HEK293 (cell line): ENCODE data around the gene AIG1.

Experiments
- ZNF510 ChIP-seq: fragments of 450-650 bp; formaldehyde crosslinking; IDR thresholded peaks from 2 replicates; pipeline ENCODE4 v1.5.1; 2018; ENCODE audit warnings: mild to moderate bottlenecking, missing genetic modification characterization, missing biosample characterization; ENCODE audit not compliant: insufficient replicate concordance
- TF ChIP-seq, protein P1 (sequence below): fragments of 450-650 bp; IDR thresholded peaks from 2 replicates; pipeline ENCODE4 v1.5.1; 2018; ENCODE audit warnings: missing biosample characterization, mild to moderate bottlenecking, missing genetic modification characterization
- TF ChIP-seq, protein P2 (sequence below): sonication (generic); formaldehyde crosslinking; IDR thresholded peaks from 2 replicates; pipeline ENCODE4 v1.8.1; 2022; ENCODE audit warnings: mild to moderate bottlenecking, moderate library complexity, missing genetic modification reagents

DNA sequence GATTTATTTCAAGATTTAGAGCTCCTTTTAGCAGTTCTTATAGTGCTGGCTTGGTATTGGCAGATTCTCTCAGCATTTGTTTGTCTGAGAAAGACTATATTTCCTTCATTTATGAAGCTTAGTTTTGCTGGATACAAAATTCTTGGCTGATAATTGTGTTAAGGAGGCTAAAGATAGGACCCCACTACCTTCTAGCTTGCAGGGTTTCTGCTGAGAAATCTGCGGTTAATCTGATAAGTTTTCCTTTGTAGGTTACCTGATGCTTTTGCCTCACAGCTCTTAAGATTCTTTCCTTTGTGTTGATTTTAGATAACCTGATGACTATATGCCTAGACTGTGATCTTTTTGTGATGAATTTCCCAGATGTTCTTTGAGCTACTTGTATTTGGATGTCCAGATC, 114.3 kb downstream of the AIG1 start:
- TF ChIP-seq ZNF510, result no peak
- TF ChIP-seq, protein P1, sequence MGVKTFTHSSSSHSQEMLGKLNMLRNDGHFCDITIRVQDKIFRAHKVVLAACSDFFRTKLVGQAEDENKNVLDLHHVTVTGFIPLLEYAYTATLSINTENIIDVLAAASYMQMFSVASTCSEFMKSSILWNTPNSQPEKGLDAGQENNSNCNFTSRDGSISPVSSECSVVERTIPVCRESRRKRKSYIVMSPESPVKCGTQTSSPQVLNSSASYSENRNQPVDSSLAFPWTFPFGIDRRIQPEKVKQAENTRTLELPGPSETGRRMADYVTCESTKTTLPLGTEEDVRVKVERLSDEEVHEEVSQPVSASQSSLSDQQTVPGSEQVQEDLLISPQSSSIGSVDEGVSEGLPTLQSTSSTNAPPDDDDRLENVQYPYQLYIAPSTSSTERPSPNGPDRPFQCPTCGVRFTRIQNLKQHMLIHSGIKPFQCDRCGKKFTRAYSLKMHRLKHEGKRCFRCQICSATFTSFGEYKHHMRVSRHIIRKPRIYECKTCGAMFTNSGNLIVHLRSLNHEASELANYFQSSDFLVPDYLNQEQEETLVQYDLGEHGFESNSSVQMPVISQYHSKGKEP (tag by site-specific recombination), result no peak
- TF ChIP-seq, protein P2, sequence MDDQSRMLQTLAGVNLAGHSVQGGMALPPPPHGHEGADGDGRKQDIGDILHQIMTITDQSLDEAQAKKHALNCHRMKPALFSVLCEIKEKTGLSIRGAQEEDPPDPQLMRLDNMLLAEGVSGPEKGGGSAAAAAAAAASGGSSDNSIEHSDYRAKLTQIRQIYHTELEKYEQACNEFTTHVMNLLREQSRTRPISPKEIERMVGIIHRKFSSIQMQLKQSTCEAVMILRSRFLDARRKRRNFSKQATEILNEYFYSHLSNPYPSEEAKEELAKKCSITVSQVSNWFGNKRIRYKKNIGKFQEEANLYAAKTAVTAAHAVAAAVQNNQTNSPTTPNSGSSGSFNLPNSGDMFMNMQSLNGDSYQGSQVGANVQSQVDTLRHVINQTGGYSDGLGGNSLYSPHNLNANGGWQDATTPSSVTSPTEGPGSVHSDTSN, result no peak
